Measurements from ENCODE around the gene FAM193B.

GRCh38 chr5:177513500-177513899, 40.9 kb downstream of the FAM193B start:
- TF ChIP-seq POU2F2 (IDR thresholded peaks at IDR 0.05; ENCODE audit: low read depth, low read length) (no peak), POLR2AphosphoS5 (IDR thresholded peaks at IDR 0.05; ENCODE audit: low read depth, low read length) (no peak)

Data from GM12891 (cell line).